Ectodermal cell (in vitro differentiated cells): ENCODE measurements around the gene DDOST.
"Not testable (repeated sequence)": the region's sequence is repeated elsewhere in the genome, so short reads cannot be mapped to it uniquely, and the experiment has no call there.

ENCODE experiments used
- H3K27ac ChIP-seq: 2 replicates; pipeline ENCODE4 v1.7.0; 2013; ENCODE audit warnings: mild to moderate bottlenecking, low read depth, low read length; ENCODE audit not compliant: insufficient read depth, poor library complexity, severe bottlenecking
- H3K27me3 ChIP-seq: 2 replicates; pipeline ENCODE4 v1.7.0; 2013; ENCODE audit warnings: mild to moderate bottlenecking, low read length; ENCODE audit not compliant: insufficient read depth, control insufficient read depth, poor library complexity, severe bottlenecking
- H3K36me3 ChIP-seq: one replicate; pipeline ENCODE4 v1.7.0; 2013; ENCODE audit warnings: low read length; ENCODE audit not compliant: control insufficient read depth, insufficient read depth
- H3K4me1 ChIP-seq: one replicate; pipeline ENCODE4 v1.7.0; 2013; ENCODE audit warnings: low read length; ENCODE audit not compliant: control insufficient read depth, insufficient read depth
- H3K4me3 ChIP-seq: 2 replicates; pipeline ENCODE4 v1.7.0; 2013; ENCODE audit warnings: low read depth, low read length, control low read depth; ENCODE audit not compliant: insufficient read depth
- H3K9me3 ChIP-seq: 2 replicates; pipeline ENCODE4 v1.7.0; 2013; ENCODE audit warnings: mild to moderate bottlenecking, low read length, moderate library complexity; ENCODE audit not compliant: control insufficient read depth
- WGBS, 2 experiments: methylation state at CpG; one replicate each; pipeline ENCODE4 v1.1.7; 2013; ENCODE audit warnings: missing lambda C conversion rate in 2 of 2; 5-methylcytosine and 5-hydroxymethylcytosine counted together

The DDOST gene

GRCh38 chr1:20614131-20614579, 47.0 kb downstream of the DDOST start:
- WGBS, 2 experiments: 80 to 84% methylated on average over 3 of the region's 3 CpGs
- Histone ChIP-seq H3K9me3 (no peaks in the 10 kb centered on the region), H3K27me3 (no peaks in the 10 kb centered on the region), H3K4me1 (peaks cover 4% of the 10 kb centered on the region), H3K36me3 (no peaks in the 10 kb centered on the region), H3K4me3 (no peak overlapping the region), H3K27ac (no peak overlapping the region)

- no peak overlapping the region for H3K27ac ChIP-seq
- peaks cover 4% of the 10 kb centered on the region for H3K4me1 ChIP-seq
- H3K36me3 ChIP-seq: no peaks in the 10 kb centered on the region
- no peaks in the 10 kb centered on the region for H3K9me3 ChIP-seq
- WGBS, 2 experiments: 90% methylated on average over 11 of the region's 11 CpGs
- H3K4me3 ChIP-seq: no peak overlapping the region
- no peaks in the 10 kb centered on the region for H3K27me3 ChIP-seq
These were observed 48.9 kb downstream of the DDOST start for GRCh38 chr1:20612221-20612746.

GRCh38 chr1:20611652-20612051, 49.5 kb downstream of the DDOST start:
- H3K4me3 ChIP-seq: no peak overlapping the region
- H3K4me1 ChIP-seq: peaks cover 4% of the 10 kb centered on the region
- WGBS, 2 experiments: 92 to 97% methylated on average over 5 of the region's 5 CpGs
- no peaks in the 10 kb centered on the region for H3K9me3 ChIP-seq
- no peaks in the 10 kb centered on the region for H3K27me3 ChIP-seq
- H3K36me3 ChIP-seq: no peaks in the 10 kb centered on the region
- H3K27ac ChIP-seq: no peak overlapping the region

GRCh38 chr1:20610970-20611369, 50.2 kb downstream of the DDOST start:
- Histone ChIP-seq H3K4me3 (no peak overlapping the region), H3K4me1 (no peaks in the 10 kb centered on the region), H3K36me3 (no peaks in the 10 kb centered on the region), H3K27me3 (no peaks in the 10 kb centered on the region), H3K9me3 (no peaks in the 10 kb centered on the region), H3K27ac (no peak overlapping the region)
- 86 to 96% methylated on average over 2 of the region's 2 CpGs for WGBS, 2 experiments

DNA sequence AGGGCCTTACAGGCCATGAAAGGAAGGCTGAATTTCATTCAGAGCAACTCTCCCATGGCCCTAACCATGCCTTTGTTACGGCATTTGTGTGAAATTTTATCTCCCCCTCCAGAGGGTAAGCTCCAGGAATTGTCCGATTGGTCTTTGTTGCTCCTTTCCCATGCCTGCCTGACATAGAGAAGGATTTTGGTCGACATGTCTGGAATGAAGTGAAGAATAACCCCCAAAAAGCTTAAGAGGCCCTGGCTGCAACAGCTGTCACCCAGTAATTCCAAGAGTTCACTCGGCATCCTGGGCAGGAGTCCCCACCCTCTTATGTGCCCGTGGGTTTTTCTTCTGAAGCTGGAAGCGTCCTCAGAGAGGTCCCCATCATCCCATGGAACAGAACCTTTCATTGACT, 51.6 kb downstream of the DDOST start:
- 74 to 83% methylated on average over 6 of the region's 6 CpGs for WGBS, 2 experiments
- Histone ChIP-seq H3K4me3 (no peak overlapping the region), H3K4me1 (no peaks in the 10 kb centered on the region), H3K9me3 (no peaks in the 10 kb centered on the region), H3K36me3 (no peaks in the 10 kb centered on the region), H3K27ac (no peak overlapping the region), H3K27me3 (no peaks in the 10 kb centered on the region)

GRCh38 chr1:20606801-20607570, 54.2 kb downstream of the DDOST start:
- WGBS, 2 experiments: 87 to 91% methylated on average over 5 of the region's 7 CpGs
- not testable (repeated sequence) for H3K4me3 ChIP-seq, H3K4me1 ChIP-seq, H3K27ac ChIP-seq, H3K9me3 ChIP-seq, H3K36me3 ChIP-seq, H3K27me3 ChIP-seq

GRCh38 chr1:20604678-20605077, 56.5 kb downstream of the DDOST start:
- H3K36me3 ChIP-seq: no peaks in the 10 kb centered on the region
- no peaks in the 10 kb centered on the region for H3K9me3 ChIP-seq
- 93 to 95% methylated on average over 7 of the region's 7 CpGs for WGBS, 2 experiments
- no peak overlapping the region for H3K4me3 ChIP-seq
- no peak overlapping the region for H3K27ac ChIP-seq
- H3K4me1 ChIP-seq: no peaks in the 10 kb centered on the region
- H3K27me3 ChIP-seq: no peaks in the 10 kb centered on the region

- Histone ChIP-seq H3K4me1 (no peaks in the 10 kb centered on the region), H3K36me3 (no peaks in the 10 kb centered on the region), H3K27me3 (no peaks in the 10 kb centered on the region), H3K9me3 (no peaks in the 10 kb centered on the region), H3K4me3 (no peak overlapping the region), H3K27ac (no peak overlapping the region)
- 92 to 93% methylated on average over 9 of the region's 9 CpGs for WGBS, 2 experiments
These were observed 57.4 kb downstream of the DDOST start for GRCh38 chr1:20603504-20604464.

- Histone ChIP-seq H3K36me3 (no peaks in the 10 kb centered on the region), H3K27me3 (no peaks in the 10 kb centered on the region), H3K4me3 (no peak overlapping the region), H3K27ac (no peak overlapping the region), H3K4me1 (no peaks in the 10 kb centered on the region), H3K9me3 (no peaks in the 10 kb centered on the region)
- WGBS, 2 experiments: 89 to 92% methylated on average over 4 of the region's 4 CpGs
These were observed 58.2 kb downstream of the DDOST start for GRCh38 chr1:20602851-20603450.
